Measurements from ENCODE around the gene BAIAP2L1. TPM values are rescaled to one million over a fixed set of nuclear protein-coding genes. Genes with fewer than 3 reads are reported as not detected.

BAIAP2L1 gene
- total and polyA plus RNA-seq, 9 of the 15 experiments (the other 6 are each of a cell fraction or from before 2014, with no cell fraction given) = 4.2 to 29.8 (median 15.5) TPM

DNA sequence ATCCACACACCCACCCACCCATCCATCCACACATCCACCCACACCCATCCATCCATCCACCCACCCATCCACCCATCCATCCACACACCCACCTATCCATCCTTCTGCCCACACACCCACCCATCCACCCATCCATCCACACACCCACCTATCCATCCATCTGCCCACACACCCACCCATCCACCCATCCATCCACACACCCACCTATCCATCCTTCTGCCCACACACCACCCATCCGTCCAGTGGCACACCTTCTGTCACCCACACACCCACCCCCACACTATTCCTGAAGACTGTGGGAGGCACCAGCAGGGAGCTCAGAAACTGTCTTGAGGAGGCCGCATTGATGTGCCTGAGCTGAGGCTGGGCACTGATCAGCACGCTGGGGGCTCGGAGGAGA lies 158.0 kb downstream of the BAIAP2L1 start:
- no peaks in the 10 kb centered on the region for H3K36me3 ChIP-seq (ENCODE audit: control insufficient read depth, insufficient read depth, low read length)

DNA sequence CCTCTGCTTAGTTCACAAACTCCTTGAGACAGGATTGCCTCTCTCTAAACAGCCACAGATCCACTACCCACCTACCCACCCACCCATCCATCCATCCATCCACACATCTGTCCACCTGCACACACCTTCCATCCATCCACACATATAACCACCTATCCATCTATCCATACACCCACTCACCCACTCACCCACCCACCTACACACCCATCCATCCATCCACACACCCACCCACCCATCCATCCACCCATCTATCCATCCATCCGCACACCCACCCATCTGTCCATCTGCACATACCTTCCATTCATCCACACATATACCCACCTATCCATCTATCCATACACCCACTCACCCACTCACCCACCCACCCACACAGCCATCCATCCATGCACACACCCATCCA lies 158.5 kb downstream of the BAIAP2L1 start:
- DNase-seq (ENCODE audit: extremely low read depth in 1 of 4, low spot score in 3 of 4) = no peak
- in situ Hi-C loops (cut with MboI) = no loop called here
- no peaks in the 10 kb centered on the region for H4K20me1 ChIP-seq (replicated peaks; ENCODE audit: control insufficient read depth, insufficient read depth, low read length)
- H3K4me3 ChIP-seq = no peak overlapping the region
- intact Hi-C loops (cut with micrococcal nuclease) = loop anchor here (5.0 kb wide), 1 partner anchor 75 kb away; no protein-coding TSS in a partner anchor
- H3K9ac ChIP-seq (ENCODE audit: insufficient read depth in 1 of 2, low read depth in 2 of 2, low read length in 2 of 2) = no peak overlapping the region
- no peak for FAIRE-seq
- no peak overlapping the region for H3K27ac ChIP-seq (ENCODE audit: extremely low read depth, low read depth, low read length)
- no peak overlapping the region for H3K4me2 ChIP-seq (ENCODE audit: insufficient read depth, low read length)
- H3K4me1 ChIP-seq (replicated peaks in 1 of 2; ENCODE audit: control insufficient read depth in 2 of 2, insufficient read depth in 2 of 2, low read length in 2 of 2) = peaks cover 0 to 14% of the 10 kb centered on the region in 2 experiments; a peak in 2 of 5 replicates
- WGBS (ENCODE audit: insufficient coverage, low coverage, missing lambda C conversion rate) = no CpG with 5 or more reads among the region's 1 CpG
- ChIA-PET CTCF (ENCODE audit: low intra/inter-chr PET ratio) (no interaction called here), POLR2A (no interaction called here)
- H3K36me3 ChIP-seq (ENCODE audit: control insufficient read depth, insufficient read depth, low read length) = no peaks in the 10 kb centered on the region
- H3K9me3 ChIP-seq (replicated peaks; ENCODE audit: control insufficient read depth, insufficient read depth, low read depth, low read length) = no peaks in the 10 kb centered on the region
- H3K79me2 ChIP-seq (ENCODE audit: control insufficient read depth, insufficient read depth, low read length) = no peaks in the 10 kb centered on the region
- BruUV-seq (replicated peaks) = no TSS peak
- no peak for ATAC-seq
- H2AFZ ChIP-seq (ENCODE audit: low read depth, low read length) = no peak overlapping the region
- H3K27me3 ChIP-seq (ENCODE audit: control insufficient read depth in 2 of 2, insufficient read depth in 2 of 2, low read length in 2 of 2) = no peaks in the 10 kb centered on the region
- H3K9me1 ChIP-seq (ENCODE audit: control insufficient read depth, insufficient read depth, low read length) = no peaks in the 10 kb centered on the region
- TF ChIP-seq, protein P1, sequence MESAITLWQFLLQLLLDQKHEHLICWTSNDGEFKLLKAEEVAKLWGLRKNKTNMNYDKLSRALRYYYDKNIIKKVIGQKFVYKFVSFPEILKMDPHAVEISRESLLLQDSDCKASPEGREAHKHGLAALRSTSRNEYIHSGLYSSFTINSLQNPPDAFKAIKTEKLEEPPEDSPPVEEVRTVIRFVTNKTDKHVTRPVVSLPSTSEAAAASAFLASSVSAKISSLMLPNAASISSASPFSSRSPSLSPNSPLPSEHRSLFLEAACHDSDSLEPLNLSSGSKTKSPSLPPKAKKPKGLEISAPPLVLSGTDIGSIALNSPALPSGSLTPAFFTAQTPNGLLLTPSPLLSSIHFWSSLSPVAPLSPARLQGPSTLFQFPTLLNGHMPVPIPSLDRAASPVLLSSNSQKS (CRISPR knock-in tag; IDR thresholded peaks at IDR 0.05) = no peak
- no peak for TF ChIP-seq ZNF778 (CRISPR knock-in tag; IDR thresholded peaks at IDR 0.05)
- TF ChIP-seq, protein P2, sequence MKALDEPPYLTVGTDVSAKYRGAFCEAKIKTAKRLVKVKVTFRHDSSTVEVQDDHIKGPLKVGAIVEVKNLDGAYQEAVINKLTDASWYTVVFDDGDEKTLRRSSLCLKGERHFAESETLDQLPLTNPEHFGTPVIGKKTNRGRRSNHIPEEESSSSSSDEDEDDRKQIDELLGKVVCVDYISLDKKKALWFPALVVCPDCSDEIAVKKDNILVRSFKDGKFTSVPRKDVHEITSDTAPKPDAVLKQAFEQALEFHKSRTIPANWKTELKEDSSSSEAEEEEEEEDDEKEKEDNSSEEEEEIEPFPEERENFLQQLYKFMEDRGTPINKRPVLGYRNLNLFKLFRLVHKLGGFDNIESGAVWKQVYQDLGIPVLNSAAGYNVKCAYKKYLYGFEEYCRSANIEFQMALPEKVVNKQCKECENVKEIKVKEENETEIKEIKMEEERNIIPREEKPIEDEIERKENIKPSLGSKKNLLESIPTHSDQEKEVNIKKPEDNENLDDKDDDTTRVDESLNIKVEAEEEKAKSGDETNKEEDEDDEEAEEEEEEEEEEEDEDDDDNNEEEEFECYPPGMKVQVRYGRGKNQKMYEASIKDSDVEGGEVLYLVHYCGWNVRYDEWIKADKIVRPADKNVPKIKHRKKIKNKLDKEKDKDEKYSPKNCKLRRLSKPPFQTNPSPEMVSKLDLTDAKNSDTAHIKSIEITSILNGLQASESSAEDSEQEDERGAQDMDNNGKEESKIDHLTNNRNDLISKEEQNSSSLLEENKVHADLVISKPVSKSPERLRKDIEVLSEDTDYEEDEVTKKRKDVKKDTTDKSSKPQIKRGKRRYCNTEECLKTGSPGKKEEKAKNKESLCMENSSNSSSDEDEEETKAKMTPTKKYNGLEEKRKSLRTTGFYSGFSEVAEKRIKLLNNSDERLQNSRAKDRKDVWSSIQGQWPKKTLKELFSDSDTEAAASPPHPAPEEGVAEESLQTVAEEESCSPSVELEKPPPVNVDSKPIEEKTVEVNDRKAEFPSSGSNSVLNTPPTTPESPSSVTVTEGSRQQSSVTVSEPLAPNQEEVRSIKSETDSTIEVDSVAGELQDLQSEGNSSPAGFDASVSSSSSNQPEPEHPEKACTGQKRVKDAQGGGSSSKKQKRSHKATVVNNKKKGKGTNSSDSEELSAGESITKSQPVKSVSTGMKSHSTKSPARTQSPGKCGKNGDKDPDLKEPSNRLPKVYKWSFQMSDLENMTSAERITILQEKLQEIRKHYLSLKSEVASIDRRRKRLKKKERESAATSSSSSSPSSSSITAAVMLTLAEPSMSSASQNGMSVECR (CRISPR knock-in tag; IDR thresholded peaks at IDR 0.05) = no peak
- TF ChIP-seq NR1H2 (CRISPR knock-in tag; IDR thresholded peaks at IDR 0.05) = no peak
- no peak for TF ChIP-seq E2F3 (CRISPR knock-in tag; IDR thresholded peaks at IDR 0.05)
- no peak for TF ChIP-seq ZNF57 (CRISPR knock-in tag; IDR thresholded peaks at IDR 0.05)
- TF ChIP-seq TAF1 (IDR thresholded peaks at IDR 0.05; ENCODE audit: control insufficient read depth, extremely low read depth, insufficient read depth, low read length, severe bottlenecking) = no peak
- TF ChIP-seq ZNF232 (CRISPR knock-in tag; IDR thresholded peaks at IDR 0.05) = no peak
- no peak for TF ChIP-seq CREB1 (IDR thresholded peaks at IDR 0.05)
- TF ChIP-seq CREB1 (CRISPR knock-in tag; IDR thresholded peaks at IDR 0.05) = no peak

More for the DNA sequence above, 158.0 kb downstream of the BAIAP2L1 start:
- no peak for DNase-seq (ENCODE audit: extremely low read depth in 1 of 4, low spot score in 3 of 4)
- peaks cover 0 to 14% of the 10 kb centered on the region in 2 experiments; a peak in 2 of 5 replicates for H3K4me1 ChIP-seq (replicated peaks in 1 of 2; ENCODE audit: control insufficient read depth in 2 of 2, insufficient read depth in 2 of 2, low read length in 2 of 2)
- no peak for ATAC-seq
- H3K4me3 ChIP-seq = no peak overlapping the region
- no TSS peak for BruUV-seq (replicated peaks)
- H3K27me3 ChIP-seq (ENCODE audit: control insufficient read depth in 2 of 2, insufficient read depth in 2 of 2, low read length in 2 of 2) = no peaks in the 10 kb centered on the region
- H3K27ac ChIP-seq (ENCODE audit: extremely low read depth, low read depth, low read length) = no peak overlapping the region
- ChIA-PET POLR2A (interaction anchor here (0.6 kb wide), 1 partner anchor 31 kb away, joined by 3 read pairs; no protein-coding TSS in a partner anchor), CTCF (ENCODE audit: low intra/inter-chr PET ratio) (no interaction called here)
- H4K20me1 ChIP-seq (replicated peaks; ENCODE audit: control insufficient read depth, insufficient read depth, low read length) = no peaks in the 10 kb centered on the region
- 83% methylated on average over 1 of the region's 4 CpGs for WGBS (ENCODE audit: insufficient coverage, low coverage, missing lambda C conversion rate)
- no peak overlapping the region for H2AFZ ChIP-seq (ENCODE audit: low read depth, low read length)
- H3K9me1 ChIP-seq (ENCODE audit: control insufficient read depth, insufficient read depth, low read length) = no peaks in the 10 kb centered on the region
- H3K9me3 ChIP-seq (replicated peaks; ENCODE audit: control insufficient read depth, insufficient read depth, low read depth, low read length) = no peaks in the 10 kb centered on the region
- no peak for FAIRE-seq
- no peak overlapping the region for H3K9ac ChIP-seq (ENCODE audit: insufficient read depth in 1 of 2, low read depth in 2 of 2, low read length in 2 of 2)
- in situ Hi-C loops (cut with MboI) = no loop called here
- TF ChIP-seq ZNF274 (IDR thresholded peaks at IDR 0.05; ENCODE audit: borderline replicate concordance, low read depth, low read length) (no peak), ZNF384 (IDR thresholded peaks at IDR 0.05; ENCODE audit: low read depth, low read length) (no peak), RHOXF2B (CRISPR knock-in tag; conservative IDR thresholded peaks at IDR 0.05) (no peak), EZH2 (IDR thresholded peaks at IDR 0.05; ENCODE audit: borderline replicate concordance, low read depth, low read length) (no peak)
- no peak overlapping the region for H3K4me2 ChIP-seq (ENCODE audit: insufficient read depth, low read length)
- no peaks in the 10 kb centered on the region for H3K79me2 ChIP-seq (ENCODE audit: control insufficient read depth, insufficient read depth, low read length)
- intact Hi-C loops (cut with micrococcal nuclease) = loop anchor here (5.0 kb wide), 1 partner anchor 76 kb away; no protein-coding TSS in a partner anchor
